GM06990 (cell line): ENCODE results near the gene HIVEP3.

ENCODE experiments used
- DNase-seq: peaks from one replicate; pipeline ENCODE4 v3.0.0-alpha.2; 2011; ENCODE audit not compliant: insufficient read length; ENCODE audit errors: extremely low read depth
- H3K27me3 ChIP-seq: replicated peaks from 2 replicates; pipeline ENCODE4 v1.6.0; 2011; ENCODE audit warnings: low read length; ENCODE audit not compliant: control insufficient read depth, insufficient read depth
- H3K36me3 ChIP-seq: 2 replicates; pipeline ENCODE4 v1.5.1; 2011; ENCODE audit warnings: low read length; ENCODE audit not compliant: control insufficient read depth, insufficient read depth
- H3K4me3 ChIP-seq: replicated peaks from 2 replicates; pipeline ENCODE4 v1.5.1; 2011; ENCODE audit warnings: low read depth, mild to moderate bottlenecking, control low read depth, low read length
- TF ChIP-seq, protein P1 (sequence below): IDR thresholded peaks from 2 replicates; pipeline ENCODE4 v1.5.1; 2011; ENCODE audit warnings: low read length, control low read depth, mild to moderate bottlenecking, inconsistent platforms; ENCODE audit not compliant: insufficient read depth, poor library complexity, severe bottlenecking

HIVEP3 gene

GRCh38 chr1:41943717-41944116 is 25.0 kb upstream of the HIVEP3 start:
- no peaks in the 10 kb centered on the region for H3K36me3 ChIP-seq
- DNase-seq, result no peak
- H3K4me3 ChIP-seq, result no peak overlapping the region
- no peaks in the 10 kb centered on the region for H3K27me3 ChIP-seq
- TF ChIP-seq, protein P1, sequence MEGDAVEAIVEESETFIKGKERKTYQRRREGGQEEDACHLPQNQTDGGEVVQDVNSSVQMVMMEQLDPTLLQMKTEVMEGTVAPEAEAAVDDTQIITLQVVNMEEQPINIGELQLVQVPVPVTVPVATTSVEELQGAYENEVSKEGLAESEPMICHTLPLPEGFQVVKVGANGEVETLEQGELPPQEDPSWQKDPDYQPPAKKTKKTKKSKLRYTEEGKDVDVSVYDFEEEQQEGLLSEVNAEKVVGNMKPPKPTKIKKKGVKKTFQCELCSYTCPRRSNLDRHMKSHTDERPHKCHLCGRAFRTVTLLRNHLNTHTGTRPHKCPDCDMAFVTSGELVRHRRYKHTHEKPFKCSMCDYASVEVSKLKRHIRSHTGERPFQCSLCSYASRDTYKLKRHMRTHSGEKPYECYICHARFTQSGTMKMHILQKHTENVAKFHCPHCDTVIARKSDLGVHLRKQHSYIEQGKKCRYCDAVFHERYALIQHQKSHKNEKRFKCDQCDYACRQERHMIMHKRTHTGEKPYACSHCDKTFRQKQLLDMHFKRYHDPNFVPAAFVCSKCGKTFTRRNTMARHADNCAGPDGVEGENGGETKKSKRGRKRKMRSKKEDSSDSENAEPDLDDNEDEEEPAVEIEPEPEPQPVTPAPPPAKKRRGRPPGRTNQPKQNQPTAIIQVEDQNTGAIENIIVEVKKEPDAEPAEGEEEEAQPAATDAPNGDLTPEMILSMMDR, result no peak

DNA sequence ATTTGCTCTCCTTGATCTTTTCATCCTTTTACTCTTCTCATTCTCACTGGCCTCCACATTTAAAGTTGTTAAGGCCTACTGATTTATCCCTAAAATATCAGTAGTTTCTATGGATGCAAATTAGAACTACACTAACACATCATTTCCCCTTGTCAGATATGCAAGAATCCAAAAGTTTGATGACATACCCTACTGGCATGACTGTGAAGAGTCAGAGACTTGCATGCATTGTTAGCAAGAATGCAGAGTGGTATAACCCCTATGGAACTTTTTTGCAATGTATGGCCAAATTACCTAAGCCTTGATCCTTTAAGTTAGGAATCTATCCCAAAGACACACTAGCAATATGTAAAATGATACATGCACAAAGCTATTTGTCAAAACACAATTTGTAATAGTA is 23.6 kb upstream of the HIVEP3 start:
- TF ChIP-seq, protein P1, result no peak

DNA sequence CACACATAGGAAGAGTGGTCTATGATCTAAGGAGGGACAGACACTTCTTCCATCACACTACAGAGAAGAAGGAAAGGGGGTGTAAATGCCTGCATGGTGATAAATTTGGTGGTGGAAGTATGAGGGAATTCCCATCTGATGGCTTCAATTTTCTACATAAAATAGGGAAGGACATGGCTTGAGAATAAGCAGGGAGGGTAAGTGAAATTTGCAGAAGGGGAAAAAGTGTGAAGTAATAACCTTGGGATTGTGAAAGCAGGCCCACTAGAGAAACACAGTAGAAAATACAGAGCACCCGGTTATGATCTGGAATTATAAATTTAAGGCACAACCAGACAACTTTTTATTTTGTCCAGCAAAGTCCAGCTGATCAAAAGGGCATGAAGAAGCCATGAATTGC is 22.7 kb upstream of the HIVEP3 start:
- H3K36me3 ChIP-seq, result no peaks in the 10 kb centered on the region
- TF ChIP-seq, protein P1, result no peak
- no peak overlapping the region for H3K4me3 ChIP-seq
- DNase-seq, result no peak
- H3K27me3 ChIP-seq, result no peaks in the 10 kb centered on the region

More for the DNA sequence above, 23.6 kb upstream of the HIVEP3 start:
- Histone ChIP-seq H3K27me3 (no peaks in the 10 kb centered on the region), H3K36me3 (no peaks in the 10 kb centered on the region), H3K4me3 (no peak overlapping the region)
- no peak for DNase-seq

DNA sequence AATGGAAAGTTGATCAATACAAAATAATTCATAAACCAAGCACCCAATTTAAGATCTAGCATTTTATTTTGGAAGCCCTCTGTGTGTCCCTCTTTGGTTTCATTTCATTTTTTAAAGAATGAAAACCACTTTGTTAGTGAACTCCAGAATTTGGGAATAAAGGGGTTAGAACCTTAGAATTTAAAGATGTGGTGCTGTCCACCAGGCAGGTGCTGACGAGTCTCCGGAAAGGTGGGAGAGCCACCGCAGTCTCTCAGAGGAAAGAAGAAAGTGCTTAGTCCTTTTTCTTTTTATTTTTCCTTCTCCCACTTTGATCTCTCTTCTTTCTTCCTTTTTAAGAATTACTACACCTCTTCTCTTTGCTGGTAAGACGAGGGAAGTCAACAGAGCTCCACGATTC is 20.5 kb upstream of the HIVEP3 start:
- DNase-seq, result no peak
- no peaks in the 10 kb centered on the region for H3K27me3 ChIP-seq
- TF ChIP-seq, protein P1, result no peak
- no peaks in the 10 kb centered on the region for H3K36me3 ChIP-seq
- H3K4me3 ChIP-seq, result no peak overlapping the region

DNA sequence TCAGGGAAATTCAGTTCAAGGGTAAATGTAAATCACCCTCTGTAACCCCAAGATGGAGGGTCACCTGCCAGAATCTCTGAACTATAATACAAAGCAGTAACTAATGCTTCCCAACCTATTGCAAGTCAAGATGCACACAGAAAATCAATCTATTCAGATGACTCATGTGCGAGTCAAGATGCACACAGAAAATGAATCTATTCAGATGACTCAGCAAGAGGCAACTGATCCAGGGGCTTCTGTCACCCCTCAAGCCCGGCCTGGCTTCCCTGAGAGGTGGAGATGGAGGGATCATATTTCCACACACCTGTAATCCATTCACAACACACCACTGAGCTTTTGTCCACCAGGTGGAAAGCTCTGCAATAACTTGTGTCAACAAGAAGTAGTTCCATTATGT is 17.4 kb upstream of the HIVEP3 start:
- no peak for DNase-seq
- Histone ChIP-seq H3K27me3 (no peaks in the 10 kb centered on the region), H3K4me3 (no peak overlapping the region), H3K36me3 (no peaks in the 10 kb centered on the region)
- TF ChIP-seq, protein P1, result no peak

GRCh38 chr1:41935226-41935625 is 16.5 kb upstream of the HIVEP3 start:
- TF ChIP-seq, protein P1, result no peak
- no peaks in the 10 kb centered on the region for H3K36me3 ChIP-seq
- no peak overlapping the region for H3K4me3 ChIP-seq
- DNase-seq, result no peak
- no peaks in the 10 kb centered on the region for H3K27me3 ChIP-seq
